Endothelial cell of umbilical vein (primary cell): ENCODE measurements around the gene ODAD4. TPM values are rescaled to one million over a fixed set of nuclear protein-coding genes. Genes with fewer than 3 reads are reported as not detected.

Experiments
- BruUV-seq: library from RNA; stranded (reverse); fragments of 400-500 nt; replicated peaks from 2 replicates; lab custom pipeline; 2021; lab: Mats Ljungman, UMichigan
- CTCF ChIA-PET: fragments of 300-600, 350-600 bp; sonication (Branson Sonifier 250); formaldehyde crosslinking; loops from one replicate; lab custom pipeline; 2021; ENCODE audit warnings: antibody characterized with exemption, inconsistent platforms; lab: Charles Lee
- POLR2A ChIA-PET: fragments of 300-600, 350-600 bp; sonication (Branson Sonifier 250); formaldehyde crosslinking; loops from one replicate; lab custom pipeline; 2021; ENCODE audit warnings: antibody characterized with exemption, inconsistent platforms; lab: Charles Lee
- DNase-seq: peaks from one replicate; pipeline ENCODE4 v3.0.0-alpha.2; 2011; ENCODE audit warnings: low read depth, low spot score
- FAIRE-seq: peaks from 2 replicates; lab custom pipeline; 2011; peaks lifted over from hg19 to GRCh38; lab: Jason Lieb, UNC
- H2AFZ ChIP-seq: 2 replicates; pipeline ENCODE4 v1.6.0; 2012; ENCODE audit warnings: low read depth, low read length, control low read depth, inconsistent platforms
- H3K27ac ChIP-seq: 2 replicates; pipeline ENCODE4 v1.5.1; 2011; ENCODE audit warnings: low read depth, mild to moderate bottlenecking, control low read depth, low read length, moderate library complexity; ENCODE audit not compliant: insufficient read depth
- H3K27me3 ChIP-seq, 2 experiments: 2 replicates each; pipeline versions ENCODE4 v1.6.0 to v1.6.1; 2011; ENCODE audit warnings: low read length in 2 of 2, mixed read lengths in 1 of 2; ENCODE audit not compliant: control insufficient read depth in 2 of 2, insufficient read depth in 2 of 2
- H3K36me3 ChIP-seq, 2 experiments: 2 replicates in 1 of 2; 3 replicates in 1 of 2; pipeline ENCODE4 v1.5.1; 2011; ENCODE audit warnings: low read length in 2 of 2, mild to moderate bottlenecking in 1 of 2, moderate library complexity in 1 of 2; ENCODE audit not compliant: control insufficient read depth in 2 of 2, insufficient read depth in 2 of 2; ENCODE audit errors: extremely low read depth in 1 of 2
- H3K4me1 ChIP-seq: 3 replicates; pipeline ENCODE4 v1.5.1; 2011; ENCODE audit warnings: mild to moderate bottlenecking, low read length; ENCODE audit not compliant: control insufficient read depth, insufficient read depth; ENCODE audit errors: extremely low read depth
- H3K4me2 ChIP-seq: 2 replicates; pipeline ENCODE4 v1.6.1; 2011; ENCODE audit warnings: low read length, control low read depth, mixed read lengths; ENCODE audit not compliant: insufficient read depth
- H3K4me3 ChIP-seq, 3 experiments: fragments of 200-600 bp in 1 of 3; sonication (generic), shearing (Covaris generic) in 1 of 3; replicated peaks in 1 of 3; 2 replicates each; pipeline ENCODE4 v1.5.1; 2011 to 2016; ENCODE audit warnings: control low read depth in 3 of 3, low read length in 3 of 3, mild to moderate bottlenecking in 2 of 3, inconsistent platforms in 1 of 3, low read depth in 1 of 3, moderate library complexity in 1 of 3; ENCODE audit not compliant: insufficient read depth in 1 of 3
- H3K79me2 ChIP-seq: 2 replicates; pipeline ENCODE4 v1.6.0; 2012; ENCODE audit warnings: low read length, inconsistent platforms; ENCODE audit not compliant: control insufficient read depth, insufficient read depth
- H3K9ac ChIP-seq: replicated peaks from 2 replicates; pipeline ENCODE3; 2011; ENCODE audit warnings: low read length, control low read depth; ENCODE audit not compliant: insufficient read depth; ENCODE audit errors: extremely low read depth
- H3K9me1 ChIP-seq: replicated peaks from 3 replicates; pipeline ENCODE4 v1.6.0; 2011; ENCODE audit warnings: mild to moderate bottlenecking, low read length; ENCODE audit not compliant: control insufficient read depth, insufficient read depth; ENCODE audit errors: extremely low read depth
- H3K9me3 ChIP-seq: replicated peaks from 2 replicates; pipeline ENCODE4 v1.5.1; 2012; ENCODE audit warnings: low read length, inconsistent platforms; ENCODE audit not compliant: control insufficient read depth, insufficient read depth
- H4K20me1 ChIP-seq: replicated peaks from 2 replicates; pipeline ENCODE3; 2011; ENCODE audit warnings: mild to moderate bottlenecking, low read length; ENCODE audit not compliant: control insufficient read depth, insufficient read depth; ENCODE audit errors: extremely low read depth
- CTCF ChIP-seq, 2 donors: IDR thresholded peaks; 1 replicate in 1 of 2; 2 replicates in 1 of 2; pipeline ENCODE4 v1.5.1; 2011; ENCODE audit warnings: low read length in 2 of 2, mild to moderate bottlenecking in 2 of 2, moderate library complexity in 2 of 2, control low read depth in 1 of 2, inconsistent platforms in 1 of 2, low read depth in 1 of 2; ENCODE audit not compliant: insufficient read depth in 1 of 2; ENCODE audit errors: extremely low read depth in 1 of 2
- EZH2 ChIP-seq: IDR thresholded peaks from 2 replicates; pipeline ENCODE4 v1.6.1; 2012; ENCODE audit warnings: borderline replicate concordance, low read depth, mild to moderate bottlenecking, moderate library complexity, low read length, inconsistent platforms; ENCODE audit not compliant: severe bottlenecking
- FOS ChIP-seq: IDR thresholded peaks from 2 replicates; pipeline ENCODE4 v1.6.1; 2011; ENCODE audit warnings: mild to moderate bottlenecking, low read length, moderate library complexity, borderline replicate concordance; ENCODE audit not compliant: insufficient read depth
- GATA2 ChIP-seq: IDR thresholded peaks from 2 replicates; pipeline ENCODE4 v1.7.0; 2011; ENCODE audit warnings: low read depth, mild to moderate bottlenecking, moderate library complexity, mixed read lengths, low read length; ENCODE audit not compliant: insufficient read length, insufficient read depth
- JUN ChIP-seq: IDR thresholded peaks from 2 replicates; pipeline ENCODE4 v1.6.1; 2011; ENCODE audit warnings: borderline replicate concordance, low read depth; ENCODE audit not compliant: insufficient read length, insufficient read depth
- MAX ChIP-seq: IDR thresholded peaks from 2 replicates; pipeline ENCODE4 v1.6.1; 2011; ENCODE audit not compliant: insufficient read depth, insufficient read length
- MYC ChIP-seq: IDR thresholded peaks from one replicate; pipeline ENCODE4 v1.6.1; 2011; ENCODE audit warnings: mild to moderate bottlenecking, low read depth, low read length
- POLR2A ChIP-seq: IDR thresholded peaks from 2 replicates; pipeline ENCODE4 v1.6.1; 2012; ENCODE audit warnings: low read depth, mild to moderate bottlenecking, control low read depth, low read length
- POLR2AphosphoS5 ChIP-seq: IDR thresholded peaks from 2 replicates; pipeline ENCODE4 v1.6.1; 2012; ENCODE audit warnings: low read depth, mild to moderate bottlenecking, control low read depth, low read length, moderate library complexity; ENCODE audit not compliant: insufficient read depth
- dilution Hi-C: fragments of 300-500 bp; cut with MboI; formaldehyde crosslinking; loops from one replicate; pipeline ENCODE4 v1.15.0; 2019; ENCODE audit warnings: low sequenced_read_pairs; ENCODE audit not compliant: extremely low pct_ligation_motif_present
- intact Hi-C: fragments of 100-400 bp; cut with micrococcal nuclease; formaldehyde crosslinking; loops from one replicate; pipeline ENCODE4 v1.10.0; 2022
- polyA plus RNA-seq, 4 experiments: library from polyadenylated mRNA; depleted of rRNA in 3 of 4; stranded (reverse) in 3 of 4; unstranded in 1 of 4; fragments of >200 nt; gene quantifications; 2 replicates each; pipeline versions ENCODE4 v1.2.1 to v1.2.3, GENCODE V29; 2011 to 2012; ENCODE audit warnings: missing spikeins in 1 of 4
- total RNA-seq: library from RNA; stranded (reverse); gene quantifications from 2 replicates; pipeline ENCODE4 v1.2.3, GENCODE V29; 2021

ODAD4 gene
- total and polyA plus RNA-seq, 2 donors (not counting 3 experiments of a cell fraction or from before 2014, with no cell fraction given) = 0.19 to 1.0 TPM

GRCh38 chr17:41989702-41990419 lies 59.4 kb downstream of the ODAD4 start:
- FAIRE-seq = no peak
- intact Hi-C loops = no loop called here
- no peaks in the 10 kb centered on the region for H3K27me3 ChIP-seq
- ChIA-PET CTCF (interaction anchor here (0.7 to 1.8 kb wide), 2 partner anchors 9 to 111 kb away, joined by 3 read pairs; no protein-coding TSS in a partner anchor), POLR2A (no interaction called here)
- H3K4me1 ChIP-seq = no peaks in the 10 kb centered on the region
- H3K4me2 ChIP-seq = no peak overlapping the region
- no peaks in the 10 kb centered on the region for H4K20me1 ChIP-seq
- no peak for DNase-seq
- no TSS peak for BruUV-seq
- H2AFZ ChIP-seq = no peak overlapping the region
- TF ChIP-seq POLR2AphosphoS5 = no peak
- no peak for TF ChIP-seq MAX
- TF ChIP-seq EZH2 = no peak
- TF ChIP-seq JUN = no peak
- no peak for TF ChIP-seq CTCF (IDR thresholded peaks at IDR 0.05; ENCODE audit: extremely low read depth in 1 of 2, insufficient read depth in 1 of 2, low read depth in 1 of 2, low read length in 2 of 2)
- TF ChIP-seq POLR2A = no peak
- TF ChIP-seq GATA2 = no peak
- TF ChIP-seq MYC = no peak
- TF ChIP-seq FOS = no peak
- H3K9ac ChIP-seq = no peak overlapping the region
- dilution Hi-C loops = no loop called here
- H3K9me3 ChIP-seq = no peaks in the 10 kb centered on the region
- no peaks in the 10 kb centered on the region for H3K79me2 ChIP-seq
- no peaks in the 10 kb centered on the region for H3K9me1 ChIP-seq
- H3K36me3 ChIP-seq = peaks cover 28 to 43% of the 10 kb centered on the region in 2 experiments
- no peak overlapping the region for H3K4me3 ChIP-seq
- no peak overlapping the region for H3K27ac ChIP-seq
